ENCODE data around the gene JCAD. TPM values are rescaled to one million over a fixed set of nuclear protein-coding genes. Genes with fewer than 3 reads are reported as not detected.

JCAD gene
- total RNA-seq, 4 donors from 2014 or later = 0.91 to 23.1 (median 5.5) TPM

GRCh38 chr10:30041196-30042105 is 17.9 kb downstream of the JCAD start:
- peak overlapping the region in 3 of 4 donors; percentile 31 to 69 (median 58) for H3K27ac ChIP-seq
- H3K4me1 ChIP-seq = peaks cover 0 to 22% (median 6%) of the 10 kb centered on the region in 3 donors
- no peaks in the 10 kb centered on the region for H3K27me3 ChIP-seq
- peaks cover 0 to 9% (median 0%) of the 10 kb centered on the region in 3 donors for H3K36me3 ChIP-seq
- no peak for TF ChIP-seq POLR2A (IDR thresholded peaks at IDR 0.05)
- TF ChIP-seq CTCF (IDR thresholded peaks at IDR 0.05) = no peak
- H3K9me3 ChIP-seq = no peaks in the 10 kb centered on the region
- no peak for DNase-seq
- intact Hi-C loops (cut with DNase I) = no loop called here
- 54 to 62% methylated on average over 7 to 8 of the region's 8 CpGs for WGBS, 2 donors
- H3K4me3 ChIP-seq = no peak overlapping the region

GRCh38 chr10:30040597-30040996 is 18.8 kb downstream of the JCAD start:
- no peak for DNase-seq
- Histone ChIP-seq H3K4me3 (no peak overlapping the region), H3K36me3 (peaks cover 0 to 2% (median 0%) of the 10 kb centered on the region in 3 donors), H3K9me3 (no peaks in the 10 kb centered on the region), H3K27ac (peak overlapping the region in 2 of 4 donors; percentile 31 to 58), H3K27me3 (no peaks in the 10 kb centered on the region), H3K4me1 (peaks cover 0 to 22% (median 6%) of the 10 kb centered on the region in 3 donors)
- 86 to 92% methylated on average over 6 to 7 of the region's 8 CpGs for WGBS, 2 donors
- no peak for TF ChIP-seq CTCF (IDR thresholded peaks at IDR 0.05)
- intact Hi-C loops (cut with DNase I) = no loop called here

- H3K36me3 ChIP-seq = no peaks in the 10 kb centered on the region
- no peak for TF ChIP-seq POLR2A (IDR thresholded peaks at IDR 0.05)
- no peak for TF ChIP-seq CTCF (IDR thresholded peaks at IDR 0.05)
- DNase-seq = no peak
- H3K27me3 ChIP-seq = no peaks in the 10 kb centered on the region
- WGBS, 2 donors = 86 to 92% methylated on average over 5 to 8 of the region's 8 CpGs
- H3K4me1 ChIP-seq = peaks cover 0 to 22% (median 6%) of the 10 kb centered on the region in 3 donors
- H3K9me3 ChIP-seq = no peaks in the 10 kb centered on the region
- intact Hi-C loops (cut with DNase I) = no loop called here
- H3K27ac ChIP-seq = peak overlapping the region in 2 of 4 donors; percentile 9
- H3K4me3 ChIP-seq = no peak overlapping the region
Observed at GRCh38 chr10:30039988-30040387, 19.4 kb downstream of the JCAD start.

GRCh38 chr10:30039567-30039966 is 19.8 kb downstream of the JCAD start:
- H3K4me1 ChIP-seq = peaks cover 0 to 22% (median 6%) of the 10 kb centered on the region in 3 donors
- H3K4me3 ChIP-seq = no peak overlapping the region
- H3K36me3 ChIP-seq = no peaks in the 10 kb centered on the region
- intact Hi-C loops (cut with DNase I) = no loop called here
- no peaks in the 10 kb centered on the region for H3K9me3 ChIP-seq
- H3K27me3 ChIP-seq = no peaks in the 10 kb centered on the region
- DNase-seq = no peak
- peak overlapping the region in 2 of 4 donors; percentile 9 for H3K27ac ChIP-seq
- TF ChIP-seq POLR2A (IDR thresholded peaks at IDR 0.05) (no peak), CTCF (IDR thresholded peaks at IDR 0.05) (no peak)
- 70 to 78% methylated on average over 13 to 14 of the region's 14 CpGs for WGBS, 2 donors

GRCh38 chr10:30038781-30039536 is 20.4 kb downstream of the JCAD start:
- H3K4me1 ChIP-seq = peaks cover 0 to 22% (median 6%) of the 10 kb centered on the region in 3 donors
- H3K4me3 ChIP-seq = no peak overlapping the region
- H3K27me3 ChIP-seq = no peaks in the 10 kb centered on the region
- H3K9me3 ChIP-seq = no peaks in the 10 kb centered on the region
- 65 to 80% methylated on average over 8 of the region's 12 CpGs for WGBS, 2 donors
- DNase-seq = no peak
- no peaks in the 10 kb centered on the region for H3K36me3 ChIP-seq
- H3K27ac ChIP-seq = peak overlapping the region in 1 of 4 donors; percentile 9
- intact Hi-C loops (cut with DNase I) = no loop called here
- TF ChIP-seq POLR2A (IDR thresholded peaks at IDR 0.05) = no peak
- TF ChIP-seq CTCF (IDR thresholded peaks at IDR 0.05) = no peak
